ENCODE results near the gene IFRD1. TPM values are rescaled to one million over a fixed set of nuclear protein-coding genes. Genes with fewer than 3 reads are reported as not detected.
A peak's percentile ranks its signal among the peaks of the same experiment; 100 is the strongest.
"Not testable (repeated sequence)": the region's sequence is repeated elsewhere in the genome, so short reads cannot be mapped to it uniquely, and the experiment has no call there.

IFRD1 gene
- total and polyA plus RNA-seq, 4 donors: 37.2 to 98.2 (median 40.7) TPM

DNA sequence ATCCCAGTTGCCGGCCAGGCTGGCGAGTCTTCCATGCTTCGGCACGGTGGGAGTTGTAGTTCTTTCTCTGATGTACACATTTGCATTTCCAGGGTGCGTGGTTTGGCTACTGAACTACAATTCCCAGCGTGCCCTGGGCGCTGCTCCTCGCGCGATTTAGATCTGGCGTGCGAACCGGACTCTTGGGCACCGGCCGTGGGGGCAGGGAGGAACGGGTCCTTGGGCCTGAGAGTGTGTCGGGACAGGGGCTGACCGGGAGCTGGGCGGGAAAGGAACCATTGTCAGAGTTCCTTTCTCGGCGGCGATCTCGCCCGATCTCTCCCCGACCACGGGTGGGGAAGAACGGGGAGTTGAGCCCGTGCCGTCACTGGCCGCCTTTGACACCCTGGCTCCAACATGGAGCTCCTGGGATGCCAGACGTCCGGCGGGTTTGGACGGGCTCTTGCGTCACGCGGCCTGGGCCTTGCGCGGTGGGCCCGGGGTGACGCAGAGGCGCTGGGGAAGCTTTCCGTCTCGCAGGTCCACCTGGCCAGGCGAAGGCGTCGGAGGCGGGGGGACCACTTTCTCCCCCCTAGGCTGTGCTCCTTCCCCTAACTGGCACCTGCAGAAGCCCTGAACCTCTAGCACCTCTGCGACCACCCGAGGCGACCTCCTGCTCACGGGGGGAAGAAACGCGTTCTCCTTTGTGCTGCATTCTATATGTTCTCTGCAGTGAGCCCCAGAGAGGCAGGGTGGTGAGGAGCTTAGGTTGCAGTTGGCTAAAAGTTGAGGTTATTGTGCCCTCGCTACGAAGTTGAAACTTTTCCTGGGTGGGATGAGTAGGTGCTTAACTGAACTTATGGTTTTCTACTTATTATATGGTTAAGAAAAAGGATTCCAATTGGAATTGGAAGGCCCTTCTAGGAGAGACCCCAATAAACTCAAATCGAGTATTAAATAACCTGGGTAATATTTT is 824 bp downstream of the IFRD1 start:
- Histone ChIP-seq H3K4me3 (peak overlapping the region; percentile 79), H3K27ac (ENCODE audit: low read depth in 1 of 2, low read length in 1 of 2) (peak overlapping the region; percentile 96 to 97), H3K4me1 (ENCODE audit: control insufficient read depth in 5 of 5, insufficient read depth in 5 of 5, low read length in 5 of 5) (peaks cover 0 to 35% (median 4%) of the 10 kb centered on the region in 5 donors), H3K27me3 (ENCODE audit: control insufficient read depth in 3 of 3, insufficient read depth in 3 of 3, low read length in 2 of 3) (no peaks in the 10 kb centered on the region), H3K9me3 (ENCODE audit: control insufficient read depth in 4 of 4, insufficient read depth in 3 of 4, low read length in 3 of 4) (no peaks in the 10 kb centered on the region), H3K9ac (ENCODE audit: insufficient read depth in 1 of 2, low read length in 2 of 2) (peak overlapping the region; percentile 95 to 99), H3K36me3 (ENCODE audit: control insufficient read depth in 4 of 4, insufficient read depth in 4 of 4, low read length in 4 of 4) (peaks cover 0 to 3% (median under 1%) of the 10 kb centered on the region in 4 donors)
- DNase-seq: peak; percentile 97 to 99 (median 99)
- peak; percentile 90 for ATAC-seq (ENCODE audit: insufficient read depth, low FRiP score)
- TF ChIP-seq, protein P1, sequence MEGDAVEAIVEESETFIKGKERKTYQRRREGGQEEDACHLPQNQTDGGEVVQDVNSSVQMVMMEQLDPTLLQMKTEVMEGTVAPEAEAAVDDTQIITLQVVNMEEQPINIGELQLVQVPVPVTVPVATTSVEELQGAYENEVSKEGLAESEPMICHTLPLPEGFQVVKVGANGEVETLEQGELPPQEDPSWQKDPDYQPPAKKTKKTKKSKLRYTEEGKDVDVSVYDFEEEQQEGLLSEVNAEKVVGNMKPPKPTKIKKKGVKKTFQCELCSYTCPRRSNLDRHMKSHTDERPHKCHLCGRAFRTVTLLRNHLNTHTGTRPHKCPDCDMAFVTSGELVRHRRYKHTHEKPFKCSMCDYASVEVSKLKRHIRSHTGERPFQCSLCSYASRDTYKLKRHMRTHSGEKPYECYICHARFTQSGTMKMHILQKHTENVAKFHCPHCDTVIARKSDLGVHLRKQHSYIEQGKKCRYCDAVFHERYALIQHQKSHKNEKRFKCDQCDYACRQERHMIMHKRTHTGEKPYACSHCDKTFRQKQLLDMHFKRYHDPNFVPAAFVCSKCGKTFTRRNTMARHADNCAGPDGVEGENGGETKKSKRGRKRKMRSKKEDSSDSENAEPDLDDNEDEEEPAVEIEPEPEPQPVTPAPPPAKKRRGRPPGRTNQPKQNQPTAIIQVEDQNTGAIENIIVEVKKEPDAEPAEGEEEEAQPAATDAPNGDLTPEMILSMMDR (IDR thresholded peaks at IDR 0.05; ENCODE audit: control extremely low read depth, extremely low read depth): no peak
- WGBS, 2 donors: 1% methylated on average over 57 of the region's 57 CpGs

DNA sequence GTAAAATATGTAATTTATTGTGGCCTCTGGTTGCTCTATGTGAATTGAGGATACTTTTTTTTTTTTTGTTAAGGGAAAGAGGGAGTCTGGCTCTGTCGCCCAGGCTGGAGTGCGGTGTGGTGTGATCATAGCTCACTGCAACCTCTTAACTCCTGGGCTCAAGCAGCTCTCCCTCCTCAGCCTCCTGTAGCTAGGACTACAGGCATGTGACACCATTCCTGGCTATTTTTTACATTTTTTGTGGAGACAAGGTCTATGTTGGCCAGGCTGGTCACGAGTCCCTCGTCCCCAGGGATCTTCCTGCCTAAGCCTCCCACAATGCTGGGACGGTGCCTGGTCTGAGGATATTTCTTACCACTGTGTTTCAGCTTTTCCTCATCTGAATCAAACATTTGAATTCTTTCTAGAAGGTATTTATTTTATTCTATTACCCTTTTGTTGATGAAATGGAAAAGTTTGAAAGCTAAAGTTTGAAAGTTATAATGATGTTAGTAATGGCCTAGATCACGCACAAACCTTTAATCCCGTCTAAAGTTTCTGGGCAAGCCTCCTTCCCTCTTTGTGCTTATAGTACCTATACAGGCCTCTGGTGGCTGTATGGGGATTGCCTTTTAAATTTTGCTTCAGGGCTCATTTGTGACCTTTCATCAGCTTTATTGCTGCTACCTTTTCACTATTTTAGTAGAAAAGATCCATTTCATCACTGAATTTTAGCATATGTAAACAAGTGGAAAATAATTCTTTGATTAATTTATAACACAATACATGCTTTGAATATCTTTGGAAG is 2.0 kb downstream of the IFRD1 start:
- peak; percentile 45 to 61 (median 58) for DNase-seq
- ATAC-seq (ENCODE audit: insufficient read depth, low FRiP score): no peak
- H3K4me3 ChIP-seq: peak overlapping the region; percentile 49
- no peaks in the 10 kb centered on the region for H3K27me3 ChIP-seq (ENCODE audit: control insufficient read depth in 3 of 3, insufficient read depth in 3 of 3, low read length in 2 of 3)
- peaks cover 0 to 12% (median 6%) of the 10 kb centered on the region in 4 donors for H3K36me3 ChIP-seq (ENCODE audit: control insufficient read depth in 4 of 4, insufficient read depth in 4 of 4, low read length in 4 of 4)
- 40 to 44% methylated on average over 7 of the region's 7 CpGs for WGBS, 2 donors
- H3K9ac ChIP-seq (ENCODE audit: insufficient read depth in 1 of 2, low read length in 2 of 2): peak overlapping the region in 1 of 2 donors; percentile 95
- peaks cover 0 to 35% (median 4%) of the 10 kb centered on the region in 5 donors for H3K4me1 ChIP-seq (ENCODE audit: control insufficient read depth in 5 of 5, insufficient read depth in 5 of 5, low read length in 5 of 5)
- H3K9me3 ChIP-seq (ENCODE audit: control insufficient read depth in 4 of 4, insufficient read depth in 3 of 4, low read length in 3 of 4): no peaks in the 10 kb centered on the region
- peak overlapping the region; percentile 34 to 72 for H3K27ac ChIP-seq (ENCODE audit: low read depth in 1 of 2, low read length in 1 of 2)
- TF ChIP-seq, protein P1 (IDR thresholded peaks at IDR 0.05; ENCODE audit: control extremely low read depth, extremely low read depth): no peak

DNA sequence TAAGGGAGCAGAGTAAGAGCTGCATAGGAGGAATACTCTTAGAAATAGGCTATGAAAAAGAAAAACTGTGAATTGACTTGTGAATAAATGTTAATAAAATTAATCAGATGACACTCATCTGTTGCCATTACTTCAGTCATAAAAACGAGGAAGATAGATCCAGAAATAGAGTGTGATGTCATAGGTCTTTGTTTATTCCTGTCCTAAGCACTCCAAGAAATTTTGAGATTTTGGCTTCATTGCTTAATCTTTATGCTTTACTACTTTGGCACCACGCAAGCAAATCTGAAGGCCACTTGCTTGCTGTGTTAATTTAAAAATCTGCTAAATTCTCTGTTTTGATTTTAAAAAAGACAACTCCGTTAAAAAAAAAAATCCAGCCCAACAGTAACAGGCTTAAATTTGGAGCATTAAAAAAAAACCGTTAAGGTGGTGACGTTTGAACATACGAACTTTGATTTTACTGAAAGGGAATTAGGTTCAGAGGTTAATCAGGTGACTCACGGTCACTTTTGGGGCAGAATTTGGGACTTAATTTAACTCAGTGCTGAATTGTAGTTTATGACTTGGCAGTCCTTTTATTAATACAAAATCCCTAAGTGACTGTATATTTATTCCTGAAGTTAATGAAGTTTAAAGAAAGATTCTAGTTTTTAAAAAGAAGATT is 3.4 kb downstream of the IFRD1 start:
- TF ChIP-seq, protein P1 (IDR thresholded peaks at IDR 0.05; ENCODE audit: control extremely low read depth, extremely low read depth): no peak
- DNase-seq (peak in 2 of 3 donors; percentile 67 to 84), ATAC-seq (ENCODE audit: insufficient read depth, low FRiP score) (no peak)
- H3K27me3 ChIP-seq (ENCODE audit: control insufficient read depth in 3 of 3, insufficient read depth in 3 of 3, low read length in 2 of 3): no peaks in the 10 kb centered on the region
- no peaks in the 10 kb centered on the region for H3K9me3 ChIP-seq (ENCODE audit: control insufficient read depth in 4 of 4, insufficient read depth in 3 of 4, low read length in 3 of 4)
- peak overlapping the region in 1 of 2 donors; percentile 95 for H3K9ac ChIP-seq (ENCODE audit: insufficient read depth in 1 of 2, low read length in 2 of 2)
- 48 to 53% methylated on average over 7 of the region's 7 CpGs for WGBS, 2 donors
- peaks cover 0 to 15% (median 12%) of the 10 kb centered on the region in 4 donors for H3K36me3 ChIP-seq (ENCODE audit: control insufficient read depth in 4 of 4, insufficient read depth in 4 of 4, low read length in 4 of 4)
- peak overlapping the region in 1 of 2 donors; percentile 59 for H3K27ac ChIP-seq (ENCODE audit: low read depth in 1 of 2, low read length in 1 of 2)
- H3K4me3 ChIP-seq: no peak overlapping the region
- H3K4me1 ChIP-seq (ENCODE audit: control insufficient read depth in 5 of 5, insufficient read depth in 5 of 5, low read length in 5 of 5): peaks cover 0 to 35% (median 4%) of the 10 kb centered on the region in 5 donors

DNA sequence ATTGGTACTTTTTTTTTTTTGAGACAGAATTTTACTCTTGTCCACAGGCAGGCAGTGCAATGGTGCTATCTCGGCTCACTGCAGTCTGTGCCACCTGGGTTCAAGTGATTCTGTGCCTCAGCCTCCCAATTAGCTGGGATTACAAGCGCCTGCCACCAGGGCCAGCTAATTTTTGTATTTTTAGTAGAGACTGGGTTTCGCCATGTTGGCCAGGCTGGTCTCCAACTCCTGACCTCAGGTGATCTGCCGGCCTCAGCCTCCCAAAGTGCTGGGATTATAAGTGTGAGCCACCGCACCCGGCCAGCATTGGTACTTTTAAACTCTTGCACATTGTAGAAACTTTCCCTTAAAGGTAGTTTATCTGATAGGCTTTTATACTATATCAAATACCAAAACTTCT is 3.9 kb downstream of the IFRD1 start:
- not testable (repeated sequence) for H3K27me3 ChIP-seq (ENCODE audit: control insufficient read depth in 3 of 3, insufficient read depth in 3 of 3, low read length in 2 of 3); H3K9me3 ChIP-seq (ENCODE audit: control insufficient read depth in 4 of 4, insufficient read depth in 3 of 4, low read length in 3 of 4); H3K4me3 ChIP-seq; DNase-seq; H3K9ac ChIP-seq (ENCODE audit: insufficient read depth in 1 of 2, low read length in 2 of 2); ATAC-seq (ENCODE audit: insufficient read depth, low FRiP score)
- Histone ChIP-seq H3K36me3 (ENCODE audit: control insufficient read depth in 4 of 4, insufficient read depth in 4 of 4, low read length in 4 of 4) (peaks cover 2 to 19% (median 15%) of the 10 kb centered on the region in 4 donors), H3K27ac (ENCODE audit: low read depth in 1 of 2, low read length in 1 of 2) (peak overlapping the region in 1 of 2 donors; percentile 59), H3K4me1 (ENCODE audit: control insufficient read depth in 5 of 5, insufficient read depth in 5 of 5, low read length in 5 of 5) (peaks cover 0 to 35% (median 4%) of the 10 kb centered on the region in 5 donors)
- WGBS, 2 donors: 92 to 99% methylated on average over 6 of the region's 6 CpGs

All from lung (tissue), 12 donors.